ENCODE results near the gene TNFRSF11A. TPM values are rescaled to one million over a fixed set of nuclear protein-coding genes. Genes with fewer than 3 reads are reported as not detected.

Gene TNFRSF11A
- total and polyA plus RNA-seq, 2 donors (not counting 1 experiment from before 2014, with no cell fraction given), result 0.01 to 1.7 TPM

GRCh38 chr18:62338446-62339105 lies 13.5 kb downstream of the TNFRSF11A start:
- Histone ChIP-seq H3K27me3 (replicated peaks in 1 of 4; ENCODE audit: control extremely low read depth in 1 of 4, control insufficient read depth in 3 of 4, insufficient read depth in 4 of 4, low read length in 3 of 4) (peaks cover 0 to 8% (median 3%) of the 10 kb centered on the region in 4 experiments), H3K4me1 (ENCODE audit: control insufficient read depth in 2 of 2, insufficient read depth in 2 of 2, low read length in 2 of 2) (no peaks in the 10 kb centered on the region), H3K36me3 (replicated peaks in 1 of 2; ENCODE audit: control extremely low read depth in 1 of 2, control insufficient read depth in 1 of 2, extremely low read depth in 1 of 2, insufficient read depth in 2 of 2, low read length in 1 of 2) (no peaks in the 10 kb centered on the region), H3K4me3 (ENCODE audit: control extremely low read depth in 1 of 5, extremely low read depth in 1 of 5, insufficient read depth in 1 of 5, low read depth in 2 of 5, low read length in 4 of 5) (no peak overlapping the region), H4K20me1 (ENCODE audit: control insufficient read depth, insufficient read depth, low read length, poor library complexity, severe bottlenecking) (no peaks in the 10 kb centered on the region), H3K79me2 (ENCODE audit: control insufficient read depth, insufficient read depth, low read length) (no peaks in the 10 kb centered on the region), H3K27ac (ENCODE audit: low read length in 2 of 2) (no peak overlapping the region), H2AFZ (ENCODE audit: insufficient read depth, low read depth, low read length, poor library complexity, severe bottlenecking) (no peak overlapping the region), H3K9ac (ENCODE audit: low read length) (no peak overlapping the region), H3K9me3 (ENCODE audit: control extremely low read depth in 1 of 3, control insufficient read depth in 2 of 3, insufficient read depth in 1 of 3, low read length in 2 of 3) (no peaks in the 10 kb centered on the region), H3K4me2 (replicated peaks; ENCODE audit: low read depth, low read length, poor library complexity, severe bottlenecking) (no peak overlapping the region)
- H3K4me1 Mint-ChIP-seq, result no peaks in the 10 kb centered on the region
- no peak overlapping the region for H3K27ac Mint-ChIP-seq
- intact Hi-C loops (cut with micrococcal nuclease), result no loop called here
- TF ChIP-seq, protein P1, sequence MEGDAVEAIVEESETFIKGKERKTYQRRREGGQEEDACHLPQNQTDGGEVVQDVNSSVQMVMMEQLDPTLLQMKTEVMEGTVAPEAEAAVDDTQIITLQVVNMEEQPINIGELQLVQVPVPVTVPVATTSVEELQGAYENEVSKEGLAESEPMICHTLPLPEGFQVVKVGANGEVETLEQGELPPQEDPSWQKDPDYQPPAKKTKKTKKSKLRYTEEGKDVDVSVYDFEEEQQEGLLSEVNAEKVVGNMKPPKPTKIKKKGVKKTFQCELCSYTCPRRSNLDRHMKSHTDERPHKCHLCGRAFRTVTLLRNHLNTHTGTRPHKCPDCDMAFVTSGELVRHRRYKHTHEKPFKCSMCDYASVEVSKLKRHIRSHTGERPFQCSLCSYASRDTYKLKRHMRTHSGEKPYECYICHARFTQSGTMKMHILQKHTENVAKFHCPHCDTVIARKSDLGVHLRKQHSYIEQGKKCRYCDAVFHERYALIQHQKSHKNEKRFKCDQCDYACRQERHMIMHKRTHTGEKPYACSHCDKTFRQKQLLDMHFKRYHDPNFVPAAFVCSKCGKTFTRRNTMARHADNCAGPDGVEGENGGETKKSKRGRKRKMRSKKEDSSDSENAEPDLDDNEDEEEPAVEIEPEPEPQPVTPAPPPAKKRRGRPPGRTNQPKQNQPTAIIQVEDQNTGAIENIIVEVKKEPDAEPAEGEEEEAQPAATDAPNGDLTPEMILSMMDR (IDR thresholded peaks at IDR 0.05), result no peak
- no peak for TF ChIP-seq EZH2 (IDR thresholded peaks at IDR 0.05; ENCODE audit: borderline replicate concordance, insufficient read depth, low read depth, low read length, poor library complexity, severe bottlenecking)
- WGBS (ENCODE audit: insufficient coverage), result 82% methylated on average over 9 of the region's 10 CpGs
- ATAC-seq (ENCODE audit: low read depth) (no peak), DNase-seq (no peak)
- POLR2A ChIA-PET, result no interaction called here
- H3K9me3 Mint-ChIP-seq (ENCODE audit: insufficient read depth), result no peaks in the 10 kb centered on the region
- CTCF ChIA-PET, result no interaction called here
- H3K4me3 Mint-ChIP-seq, result no peak overlapping the region
- H3K27me3 Mint-ChIP-seq, result peaks cover 53% of the 10 kb centered on the region

GRCh38 chr18:62339106-62339988 lies 14.2 kb downstream of the TNFRSF11A start:
- Histone ChIP-seq H2AFZ (ENCODE audit: insufficient read depth, low read depth, low read length, poor library complexity, severe bottlenecking) (no peak overlapping the region), H3K36me3 (replicated peaks in 1 of 2; ENCODE audit: control extremely low read depth in 1 of 2, control insufficient read depth in 1 of 2, extremely low read depth in 1 of 2, insufficient read depth in 2 of 2, low read length in 1 of 2) (no peaks in the 10 kb centered on the region), H3K79me2 (ENCODE audit: control insufficient read depth, insufficient read depth, low read length) (no peaks in the 10 kb centered on the region), H4K20me1 (ENCODE audit: control insufficient read depth, insufficient read depth, low read length, poor library complexity, severe bottlenecking) (no peaks in the 10 kb centered on the region), H3K9ac (ENCODE audit: low read length) (no peak overlapping the region), H3K4me3 (ENCODE audit: control extremely low read depth in 1 of 5, extremely low read depth in 1 of 5, insufficient read depth in 1 of 5, low read depth in 2 of 5, low read length in 4 of 5) (no peak overlapping the region), H3K27me3 (replicated peaks in 1 of 4; ENCODE audit: control extremely low read depth in 1 of 4, control insufficient read depth in 3 of 4, insufficient read depth in 4 of 4, low read length in 3 of 4) (peaks cover 0 to 7% (median 2%) of the 10 kb centered on the region in 4 experiments), H3K9me3 (ENCODE audit: control extremely low read depth in 1 of 3, control insufficient read depth in 2 of 3, insufficient read depth in 1 of 3, low read length in 2 of 3) (no peaks in the 10 kb centered on the region), H3K4me1 (ENCODE audit: control insufficient read depth in 2 of 2, insufficient read depth in 2 of 2, low read length in 2 of 2) (no peaks in the 10 kb centered on the region), H3K4me2 (replicated peaks; ENCODE audit: low read depth, low read length, poor library complexity, severe bottlenecking) (no peak overlapping the region), H3K27ac (ENCODE audit: low read length in 2 of 2) (no peak overlapping the region)
- DNase-seq (no peak), ATAC-seq (ENCODE audit: low read depth) (no peak)
- no peaks in the 10 kb centered on the region for H3K9me3 Mint-ChIP-seq (ENCODE audit: insufficient read depth)
- peaks cover 52% of the 10 kb centered on the region for H3K27me3 Mint-ChIP-seq
- H3K27ac Mint-ChIP-seq, result no peak overlapping the region
- H3K4me1 Mint-ChIP-seq, result no peaks in the 10 kb centered on the region
- TF ChIP-seq, protein P1 (IDR thresholded peaks at IDR 0.05), result no peak
- no peak for TF ChIP-seq EZH2 (IDR thresholded peaks at IDR 0.05; ENCODE audit: borderline replicate concordance, insufficient read depth, low read depth, low read length, poor library complexity, severe bottlenecking)
- 83% methylated on average over 12 of the region's 15 CpGs for WGBS (ENCODE audit: insufficient coverage)
- ChIA-PET POLR2A (no interaction called here), CTCF (no interaction called here)
- H3K4me3 Mint-ChIP-seq, result no peak overlapping the region
- intact Hi-C loops (cut with micrococcal nuclease), result no loop called here

Data from B cell (primary cell).